GM18907 (cell line): Measurements from ENCODE around the gene EIF5B.

Experiments used
- ATAC-seq: cut with Tn5 transposase; IDR thresholded peaks from one replicate; pipeline ENCODE4 v1.9.1; 2021; ENCODE audit warnings: mild to moderate bottlenecking, moderate library complexity; ENCODE audit not compliant: unreplicated experiment

EIF5B gene

DNA sequence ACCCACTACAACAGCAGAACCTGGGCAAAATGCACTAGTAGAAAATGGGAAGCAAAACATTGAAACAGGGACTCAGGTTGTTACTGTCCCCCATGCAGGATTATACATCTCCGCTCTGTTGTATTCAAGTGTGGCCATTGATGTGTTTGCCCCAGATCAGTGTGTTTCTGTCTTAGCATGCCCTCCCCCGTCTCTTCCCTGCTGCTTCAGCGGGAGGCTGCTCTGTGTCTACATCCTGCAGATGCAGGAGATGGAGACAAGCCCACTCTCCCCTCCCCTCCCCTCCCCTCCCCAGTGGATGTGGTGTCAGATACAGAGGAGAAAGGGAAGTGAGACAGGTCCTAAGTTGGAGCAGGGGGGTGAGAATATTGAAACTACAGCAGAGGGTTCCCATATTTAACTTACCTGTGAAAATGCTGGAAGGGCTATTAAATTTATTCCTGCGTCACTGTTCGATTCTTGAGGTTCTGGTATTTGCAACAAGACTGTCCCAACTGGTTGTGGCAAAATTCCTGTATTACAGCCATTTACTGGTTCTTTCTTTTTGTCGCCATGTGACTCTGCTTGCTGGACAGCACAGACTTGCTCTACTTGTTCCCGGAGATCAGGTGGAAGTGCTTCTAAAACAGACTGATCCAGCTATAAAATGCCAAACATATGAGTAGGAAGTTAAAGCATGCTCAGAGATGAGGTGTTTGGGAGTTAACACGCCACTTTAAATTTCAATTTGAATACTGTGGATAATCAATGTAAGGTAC, 67.0 kb downstream of the EIF5B start:
- ATAC-seq: no peak

DNA sequence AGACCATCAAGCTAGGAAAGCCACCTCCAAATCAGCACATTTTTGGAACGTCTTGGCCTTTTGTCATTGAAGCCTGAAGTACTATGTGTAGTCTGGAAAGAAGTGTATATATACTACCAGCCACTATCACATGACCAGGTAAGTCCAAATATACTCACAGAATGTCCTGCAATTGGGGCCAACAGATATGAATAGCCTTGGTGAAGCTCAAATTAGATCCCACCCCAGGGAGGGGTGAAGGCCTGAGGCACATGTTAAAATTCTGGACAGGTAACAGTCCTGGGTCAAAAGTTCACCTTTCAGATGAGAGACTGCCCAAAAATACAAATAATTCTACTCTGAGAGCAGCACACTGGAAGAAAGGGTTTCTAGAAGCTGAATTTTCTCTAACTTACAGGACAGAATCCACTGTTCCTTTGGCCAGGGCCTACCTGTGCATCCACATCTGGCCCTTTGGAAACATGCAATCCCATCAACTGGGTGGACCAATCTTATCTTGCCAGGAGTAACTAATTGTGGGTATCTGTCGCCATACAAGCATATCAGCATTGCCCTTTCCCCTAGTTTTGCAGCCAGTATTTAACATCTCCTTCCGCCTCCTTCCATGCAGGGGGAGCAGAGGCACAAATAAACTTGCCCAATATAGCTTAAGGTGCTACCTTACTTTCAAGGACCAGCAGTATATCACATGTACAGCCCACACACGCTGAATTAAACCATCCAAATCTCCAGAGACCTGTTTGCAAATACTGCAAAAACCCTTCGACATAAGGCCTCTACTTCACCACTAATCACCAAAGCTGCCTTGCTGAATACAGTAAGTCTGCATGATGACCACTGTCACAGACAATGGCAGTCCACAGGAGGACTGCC, 67.8 kb downstream of the EIF5B start:
- no peak for ATAC-seq

DNA sequence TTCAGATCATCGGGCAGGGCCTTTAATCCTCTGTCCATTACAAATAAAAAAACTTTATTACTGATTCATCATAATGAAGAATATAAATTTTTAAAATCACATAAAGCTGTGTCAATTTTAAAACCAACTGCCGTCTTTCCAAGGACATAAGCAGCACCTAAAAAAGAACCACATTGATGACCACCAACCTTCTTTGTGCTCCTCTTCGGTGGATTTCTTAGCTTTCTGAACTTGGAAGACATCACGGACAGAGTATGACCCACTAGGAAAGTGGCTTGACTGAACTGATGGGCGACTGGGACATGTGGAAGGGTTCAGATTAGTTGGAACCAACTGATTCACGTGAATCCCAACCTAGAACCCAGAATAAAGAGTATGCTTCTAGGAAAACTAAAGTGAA, 68.9 kb downstream of the EIF5B start:
- no peak for ATAC-seq

DNA sequence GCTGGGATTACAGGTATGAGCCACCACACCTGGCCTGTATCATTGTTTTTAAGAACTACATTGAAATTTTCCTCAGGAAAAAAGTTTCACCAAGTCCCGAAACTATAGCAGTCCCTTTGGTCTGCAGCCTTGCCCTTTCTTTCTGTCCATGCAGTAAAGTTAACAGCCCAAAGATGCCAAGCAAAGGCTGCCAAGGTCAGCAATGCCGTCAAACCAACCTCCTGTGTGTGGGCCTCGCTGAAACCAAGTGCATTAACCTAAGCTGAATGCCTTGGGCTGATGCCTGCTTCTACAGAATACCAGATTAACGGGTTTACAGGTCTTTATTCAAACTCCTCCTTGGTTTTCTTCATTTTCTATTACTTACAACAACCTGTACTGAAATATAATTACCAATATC, 73.1 kb downstream of the EIF5B start:
- no peak for ATAC-seq

DNA sequence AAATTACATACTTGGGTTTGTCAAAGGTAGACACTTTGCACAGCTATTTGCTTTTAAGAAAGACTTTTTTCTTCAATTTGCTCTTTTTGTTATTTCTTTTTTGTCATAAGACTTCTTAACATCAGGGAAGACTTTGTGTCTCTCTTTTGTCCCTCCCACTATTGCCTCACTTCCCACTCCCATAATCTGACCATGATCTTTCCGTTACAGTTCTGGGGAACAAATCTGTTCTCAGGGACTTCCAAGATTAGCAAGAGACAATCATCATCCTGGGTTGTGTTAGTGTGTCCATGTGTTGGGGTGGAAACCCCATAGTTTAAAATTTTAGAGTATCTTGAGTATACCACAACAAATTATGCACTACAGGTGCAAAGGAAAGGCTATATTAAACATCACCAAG, 77.4 kb downstream of the EIF5B start:
- no peak for ATAC-seq

DNA sequence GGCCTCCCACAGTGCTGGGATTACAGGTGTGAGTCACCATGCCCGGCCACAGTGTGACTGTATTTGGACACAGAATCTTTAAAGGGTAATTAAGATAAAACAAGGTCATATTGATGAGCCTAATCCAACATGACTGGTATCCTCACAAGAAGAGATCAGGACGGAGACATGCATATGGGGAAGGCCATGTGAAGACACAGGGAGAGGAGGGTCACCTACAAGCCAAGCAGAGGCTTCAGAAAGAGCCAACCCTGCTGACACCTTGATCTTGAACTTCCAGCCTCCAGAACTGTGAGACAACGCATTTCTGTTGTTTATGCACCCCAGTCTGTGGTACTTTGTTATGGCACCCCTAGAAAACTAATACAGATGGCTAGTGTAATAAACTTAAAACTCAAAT, 80.2 kb downstream of the EIF5B start:
- ATAC-seq: no peak

DNA sequence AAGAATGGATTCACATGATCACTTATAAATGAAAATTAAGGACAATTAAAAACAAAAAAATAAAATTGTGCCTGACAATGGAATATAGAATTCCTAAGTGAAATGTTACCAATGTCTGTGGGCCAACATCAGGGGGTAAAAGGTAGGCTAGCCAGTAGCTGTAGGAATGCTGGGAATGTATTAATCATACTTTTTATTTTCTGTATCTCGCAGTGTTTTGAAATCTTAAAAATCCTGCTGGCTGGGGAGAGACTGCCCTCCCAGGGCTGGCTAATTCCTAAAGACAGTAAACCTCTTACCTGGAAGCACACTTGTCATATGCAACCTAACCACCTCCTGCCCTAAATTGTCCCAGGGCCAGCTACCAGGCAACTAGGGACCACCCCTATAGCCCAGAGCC, 82.8 kb downstream of the EIF5B start:
- no peak for ATAC-seq

DNA sequence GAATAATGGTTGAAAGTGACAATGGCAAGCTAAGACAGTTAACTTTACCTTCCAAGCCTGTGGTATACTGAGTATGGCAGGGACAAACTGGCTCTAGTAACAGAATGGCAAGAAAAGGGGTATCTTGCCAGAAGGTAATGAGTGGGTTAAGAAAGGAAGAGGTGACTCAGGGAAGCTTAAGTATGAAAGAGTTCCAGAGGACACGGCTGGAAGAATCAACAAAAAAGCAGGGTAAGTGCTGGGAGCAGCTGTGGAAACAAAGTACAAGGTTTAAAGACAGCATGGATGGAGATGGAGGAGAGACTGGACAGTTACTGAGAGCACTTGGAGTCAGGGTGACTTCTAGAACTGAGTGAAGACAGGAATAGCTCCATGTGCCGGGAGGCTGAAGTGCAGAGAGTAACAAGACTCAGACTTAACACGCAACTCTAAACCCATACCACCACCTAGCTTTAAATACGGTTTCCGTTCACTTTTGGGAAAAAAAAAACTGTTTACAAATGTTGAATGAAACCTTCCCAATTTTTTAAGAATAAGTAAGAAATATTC, 83.6 kb downstream of the EIF5B start:
- ATAC-seq: no peak

DNA sequence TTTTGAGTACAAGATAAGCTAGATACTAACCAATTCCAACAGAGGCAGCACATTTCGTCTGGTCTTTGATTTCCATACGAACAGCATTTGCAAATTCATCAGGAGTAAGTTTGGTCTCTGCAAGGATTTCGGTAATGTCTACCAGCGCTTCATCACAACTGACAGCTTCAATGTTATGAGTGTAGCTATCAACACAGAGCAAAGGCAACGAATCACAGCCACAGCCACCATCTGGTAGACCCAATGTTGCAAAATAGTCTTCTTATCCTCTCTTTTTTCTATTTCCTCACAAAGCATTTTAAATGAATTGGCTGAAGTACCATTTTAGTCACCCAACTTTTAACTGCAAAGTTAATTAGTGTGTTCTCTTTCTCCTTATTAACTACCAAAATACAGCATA, 84.3 kb downstream of the EIF5B start:
- ATAC-seq: no peak

DNA sequence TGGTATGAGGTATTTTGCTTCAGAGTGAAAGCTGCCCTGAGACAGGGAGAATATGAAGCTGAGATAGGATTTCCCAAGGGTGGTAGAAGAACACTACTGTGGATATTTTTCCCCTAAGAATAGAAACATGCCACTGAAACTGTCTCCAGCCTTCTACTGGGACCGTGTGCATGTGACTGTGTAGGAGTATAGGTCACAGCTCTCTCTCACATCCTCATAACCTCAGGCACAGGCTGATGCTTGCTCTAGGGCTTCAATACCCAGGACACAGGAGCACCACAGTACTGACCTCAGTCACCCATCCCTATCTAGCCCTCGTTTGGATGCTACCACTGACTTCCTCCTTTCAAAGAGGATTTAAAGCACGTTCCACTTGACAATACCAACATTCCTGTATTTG, 85.4 kb downstream of the EIF5B start:
- no peak for ATAC-seq

DNA sequence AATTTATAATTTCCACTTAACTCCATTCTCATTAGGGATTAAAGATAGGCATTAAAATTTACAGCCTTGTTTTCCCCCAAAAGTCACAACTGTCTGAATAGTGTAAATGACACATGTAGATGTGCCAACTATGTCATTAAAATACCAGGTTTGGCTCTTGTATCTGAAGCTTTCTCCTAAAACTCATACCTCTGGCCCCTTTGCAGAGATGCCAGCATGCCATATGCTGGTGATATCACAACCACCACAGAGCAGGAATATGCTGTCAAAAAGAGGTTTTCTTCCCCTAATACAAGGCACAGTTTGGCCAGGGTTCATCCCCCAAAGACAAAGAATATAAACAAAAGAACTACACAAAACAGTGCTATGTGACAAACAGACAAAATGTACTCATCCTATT, 87.2 kb downstream of the EIF5B start:
- no peak for ATAC-seq

DNA sequence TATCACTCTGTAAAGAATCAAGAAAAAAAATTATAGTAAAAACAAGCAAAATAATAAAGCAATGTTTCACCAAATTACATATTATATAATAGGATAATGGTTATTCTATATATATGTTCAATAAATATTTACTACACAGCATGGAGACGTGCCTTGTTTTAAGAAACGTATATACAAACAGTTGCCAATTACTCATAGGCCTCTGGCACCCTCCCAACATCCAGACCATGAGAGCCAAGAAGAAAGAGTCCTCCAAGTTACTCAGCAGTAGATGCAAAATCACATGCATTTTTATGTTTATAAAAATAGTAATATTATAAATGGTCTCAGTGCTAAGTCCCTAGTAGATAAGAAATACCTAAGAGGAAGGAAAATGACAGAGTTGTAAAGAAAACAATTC, 87.8 kb downstream of the EIF5B start:
- ATAC-seq: no peak

DNA sequence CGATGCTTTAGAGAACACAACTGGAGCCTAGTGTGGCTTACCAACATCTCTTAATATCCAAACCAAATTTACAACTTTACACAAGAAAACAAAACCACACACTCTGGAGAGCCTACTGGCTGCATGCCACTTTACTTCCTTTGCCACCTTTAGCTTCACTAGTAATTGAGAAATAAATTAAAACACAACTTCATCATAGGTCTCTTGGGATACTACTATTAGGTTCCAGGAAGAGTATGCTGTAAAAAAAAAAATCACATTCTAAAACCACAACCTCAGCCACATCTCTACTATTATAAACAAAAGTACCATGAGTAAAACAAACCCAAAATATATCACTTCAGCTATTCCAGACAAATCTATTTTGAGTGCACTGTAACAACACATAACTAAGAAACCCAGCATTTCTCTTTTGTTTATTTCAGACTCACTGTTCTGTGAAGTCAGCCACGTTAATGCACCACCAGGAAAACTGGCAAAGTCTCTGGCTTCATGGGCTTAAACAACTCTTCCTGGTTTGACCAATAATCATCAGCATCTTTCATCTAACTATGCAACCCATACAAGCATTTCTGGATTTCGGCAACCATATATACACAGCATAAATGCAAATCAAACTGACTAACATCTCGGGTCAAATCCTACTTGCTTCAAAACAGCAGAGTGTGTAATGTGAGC, 93.6 kb downstream of the EIF5B start:
- ATAC-seq: no peak

DNA sequence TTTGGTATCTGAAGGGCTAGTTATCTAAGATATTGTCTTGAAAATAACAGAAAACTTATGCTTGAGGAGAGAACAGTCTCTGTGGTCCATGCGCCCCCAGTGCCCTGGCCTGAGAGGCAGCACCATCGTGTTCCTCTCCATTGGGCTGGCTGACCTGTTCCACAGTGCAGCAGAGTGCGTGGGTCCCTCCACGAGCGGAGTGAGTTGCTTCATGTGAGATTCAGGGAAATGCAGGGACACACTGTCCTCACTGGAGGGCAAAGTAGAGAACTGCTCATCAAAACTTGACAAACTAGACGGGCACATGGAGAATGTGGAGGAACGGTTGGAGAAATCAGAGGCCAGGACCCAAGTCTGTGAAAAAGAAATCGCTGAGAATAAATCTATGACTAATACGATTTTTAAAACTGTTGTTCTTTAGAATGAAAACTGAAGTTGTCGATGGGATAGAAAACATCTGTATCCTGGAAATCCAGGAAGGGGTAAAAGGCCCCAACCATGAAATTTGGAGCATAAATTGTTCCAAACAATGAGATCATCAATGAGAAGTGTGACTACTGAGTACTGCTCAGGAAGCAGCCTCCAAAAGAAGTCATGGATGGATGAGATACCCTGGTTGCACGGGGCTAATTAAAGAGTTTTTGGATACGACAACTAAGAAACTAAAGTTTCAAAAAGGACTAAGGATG, 94.5 kb downstream of the EIF5B start:
- no peak for ATAC-seq

DNA sequence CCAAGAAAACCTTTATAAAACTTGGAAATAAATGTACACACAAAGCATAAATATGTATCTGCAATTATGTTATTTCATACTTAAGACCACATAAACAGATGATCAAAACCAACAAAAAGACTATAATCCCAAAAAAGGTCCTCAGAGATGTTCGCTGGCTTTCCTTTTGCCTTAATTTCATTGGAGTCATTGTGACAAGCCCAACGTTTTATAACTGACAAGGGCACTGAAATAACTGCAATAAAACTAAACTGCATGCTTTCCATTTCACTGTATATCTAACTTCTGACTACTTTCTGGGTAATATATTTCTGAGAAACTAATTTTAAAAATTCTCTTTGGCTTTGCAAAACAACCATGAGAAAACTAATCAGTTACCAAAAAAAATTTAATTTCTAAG, 96.2 kb downstream of the EIF5B start:
- no peak for ATAC-seq

DNA sequence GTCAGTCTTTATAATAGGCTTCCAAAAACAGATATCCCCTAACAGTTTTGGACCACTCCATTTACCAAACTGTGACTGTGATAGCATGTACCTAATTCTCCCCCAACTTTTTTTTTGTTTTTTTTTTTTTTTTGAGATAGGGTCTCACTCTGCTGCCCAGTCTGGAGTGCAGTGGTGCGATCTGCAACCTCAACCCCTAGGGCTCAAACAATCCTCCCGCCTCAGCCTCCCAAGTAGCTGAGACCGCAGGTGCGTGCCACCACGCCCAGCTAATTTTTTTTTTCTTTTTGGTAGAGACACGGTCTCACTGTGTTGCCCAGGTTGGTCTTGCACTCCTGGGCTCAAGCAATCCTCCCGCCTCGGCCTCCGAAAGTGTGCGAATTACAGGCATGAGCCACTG, 99.7 kb downstream of the EIF5B start:
- ATAC-seq: no peak

DNA sequence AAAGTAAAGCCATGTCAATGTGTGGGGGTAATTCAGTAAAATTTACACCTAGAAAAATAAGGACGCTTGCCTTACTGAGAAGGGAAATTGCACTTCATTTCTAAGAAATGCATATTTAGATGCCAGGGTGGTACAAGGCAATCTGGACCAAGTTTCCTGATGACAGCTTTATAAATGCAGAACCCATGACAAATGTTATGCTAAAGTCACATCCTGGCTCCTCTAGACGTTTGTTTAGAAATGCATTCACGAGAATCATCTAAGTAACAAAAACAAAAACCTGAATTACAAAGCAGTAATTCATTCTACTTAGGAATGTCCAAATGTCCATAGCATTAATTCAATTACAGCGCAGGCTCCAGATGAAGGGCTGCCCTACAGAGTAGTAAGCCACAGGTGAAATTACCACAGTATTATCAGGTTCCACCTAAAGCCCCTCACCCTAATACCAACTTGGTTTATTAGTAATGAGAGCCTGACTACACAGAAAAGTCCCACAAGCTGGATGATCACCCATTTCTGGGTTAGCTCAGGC, 102.8 kb downstream of the EIF5B start:
- no peak for ATAC-seq

DNA sequence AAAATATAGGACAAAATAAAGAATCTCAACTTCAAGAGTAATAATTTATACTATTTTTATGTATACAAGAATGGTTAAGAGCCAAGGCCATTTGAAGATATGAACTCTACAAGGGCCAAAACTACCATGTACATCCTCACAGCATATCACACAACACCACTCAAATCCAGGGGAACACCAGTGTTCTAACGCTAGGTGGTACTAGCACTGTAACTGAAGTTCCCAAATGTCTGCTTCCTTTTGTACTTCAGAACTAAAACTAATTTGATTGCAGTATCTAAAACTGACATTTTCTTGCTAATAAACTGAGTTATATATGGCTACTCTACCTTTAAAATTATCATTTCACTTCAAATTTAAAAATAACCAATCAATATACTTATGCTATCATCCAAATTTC, 105.6 kb downstream of the EIF5B start:
- ATAC-seq: no peak

DNA sequence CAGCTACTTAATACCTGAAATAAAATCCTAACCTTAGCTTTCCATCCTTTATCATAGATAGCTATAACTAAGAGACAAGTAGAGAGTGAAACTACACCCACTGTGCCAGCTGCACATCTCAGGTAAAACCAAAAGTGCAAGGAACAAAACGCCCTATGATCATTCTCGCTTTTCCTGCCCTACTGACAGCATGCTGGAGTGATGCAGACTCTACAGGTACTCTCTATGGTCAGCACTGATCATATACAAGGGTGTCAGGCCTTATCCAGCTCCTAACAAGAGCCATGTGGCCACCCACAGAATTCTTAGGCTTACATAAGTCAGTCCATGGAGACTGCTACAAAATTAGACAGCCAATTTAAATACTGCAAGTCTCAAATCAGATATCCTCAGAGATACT, 107.0 kb downstream of the EIF5B start:
- ATAC-seq: no peak

DNA sequence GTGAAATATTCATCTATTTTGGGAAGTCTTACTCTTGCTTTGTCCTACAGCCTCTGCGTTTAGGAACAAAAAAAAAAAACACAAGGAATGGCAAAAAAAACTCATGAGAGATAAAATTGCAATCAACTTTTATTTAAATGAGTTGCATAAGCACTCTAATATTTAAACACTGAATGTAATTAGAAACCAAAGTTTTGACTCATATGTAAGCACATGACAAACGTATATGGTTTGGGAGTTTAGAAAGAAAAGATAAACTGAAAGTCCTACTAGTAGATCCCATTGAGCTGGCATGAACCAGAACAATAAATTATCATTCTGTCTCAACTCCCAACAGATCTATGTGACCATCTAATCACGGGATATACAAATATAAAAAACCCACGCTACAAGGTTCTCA, 107.9 kb downstream of the EIF5B start:
- no peak for ATAC-seq

DNA sequence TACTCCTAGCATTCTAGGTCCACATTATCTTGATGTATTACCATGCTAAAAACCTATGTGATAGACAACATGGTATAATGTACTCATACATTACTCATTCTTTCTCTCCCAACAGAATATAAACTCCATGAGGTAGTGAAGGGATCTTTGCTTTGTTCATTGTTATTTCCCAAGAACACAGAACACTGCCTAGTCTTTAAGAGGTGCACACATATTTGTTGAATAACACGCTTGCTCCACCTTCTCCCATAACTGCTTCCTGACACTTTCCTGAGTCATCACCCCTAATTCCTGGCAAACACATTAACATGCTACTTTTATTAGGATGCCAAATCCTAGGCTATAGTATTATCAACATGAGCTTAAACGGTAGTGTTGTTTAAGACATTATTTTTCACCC, 111.4 kb downstream of the EIF5B start:
- no peak for ATAC-seq
